Measurements from ENCODE around the gene POLR2L.

POLR2L gene

GRCh38 chr11:792535-792821, 49.9 kb downstream of the POLR2L start:
- DNase-seq, result no peak

- DNase-seq, result no peak
Measured at GRCh38 chr11:791658-792534, 50.4 kb downstream of the POLR2L start.

- DNase-seq, result no peak
Measured at GRCh38 chr11:790721-791564, 51.4 kb downstream of the POLR2L start.

GRCh38 chr11:789943-790342, 52.4 kb downstream of the POLR2L start, which contains the start of gene CEND1:
Gene CEND1 (minus strand): TSS chr11:790090. CDS start chr11:788576, 1,514 bp downstream.
- DNase-seq, result no peak

Measured in NK-92 treated with Interleukin-12 subunit alpha and Interleukin-12 subunit beta, amount 100 ng/mL, for 24 hours (cell line).